ENCODE measurements around the gene GPX3. TPM values are rescaled to one million over a fixed set of nuclear protein-coding genes. Genes with fewer than 3 reads are reported as not detected.

The GPX3 gene
- total RNA-seq, 1 donor from 2014 or later, result 0.18 TPM

DNA sequence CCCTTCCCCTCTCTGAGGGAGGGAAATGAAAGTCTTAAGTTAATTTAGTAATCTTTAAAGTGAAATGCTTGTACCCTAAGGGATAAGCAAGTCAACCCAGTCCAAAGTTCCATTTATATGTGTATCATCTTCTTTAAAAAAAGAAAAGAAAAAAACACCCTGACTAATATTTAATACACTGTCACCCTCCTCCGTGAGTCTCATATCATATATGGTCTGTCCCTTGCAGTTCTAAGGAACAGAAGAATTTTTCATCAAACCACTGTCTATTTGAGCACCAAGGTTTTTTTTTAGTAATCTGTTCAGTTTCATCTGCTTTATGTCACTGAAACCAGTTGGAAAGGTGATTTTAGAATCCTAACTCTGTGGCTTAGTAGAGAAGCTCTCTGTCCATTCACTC, 45.2 kb downstream of the GPX3 start:
- Mint-ChIP-seq H3K4me3 (peak overlapping the region; percentile 48), H3K27ac (peak overlapping the region; percentile 67), H3K9me3 (no peaks in the 10 kb centered on the region), H3K36me3 (ENCODE audit: low read depth) (peaks cover 95% of the 10 kb centered on the region), H3K27me3 (no peaks in the 10 kb centered on the region), H3K4me1 (peaks cover 99% of the 10 kb centered on the region)
- TF ChIP-seq, protein P1, sequence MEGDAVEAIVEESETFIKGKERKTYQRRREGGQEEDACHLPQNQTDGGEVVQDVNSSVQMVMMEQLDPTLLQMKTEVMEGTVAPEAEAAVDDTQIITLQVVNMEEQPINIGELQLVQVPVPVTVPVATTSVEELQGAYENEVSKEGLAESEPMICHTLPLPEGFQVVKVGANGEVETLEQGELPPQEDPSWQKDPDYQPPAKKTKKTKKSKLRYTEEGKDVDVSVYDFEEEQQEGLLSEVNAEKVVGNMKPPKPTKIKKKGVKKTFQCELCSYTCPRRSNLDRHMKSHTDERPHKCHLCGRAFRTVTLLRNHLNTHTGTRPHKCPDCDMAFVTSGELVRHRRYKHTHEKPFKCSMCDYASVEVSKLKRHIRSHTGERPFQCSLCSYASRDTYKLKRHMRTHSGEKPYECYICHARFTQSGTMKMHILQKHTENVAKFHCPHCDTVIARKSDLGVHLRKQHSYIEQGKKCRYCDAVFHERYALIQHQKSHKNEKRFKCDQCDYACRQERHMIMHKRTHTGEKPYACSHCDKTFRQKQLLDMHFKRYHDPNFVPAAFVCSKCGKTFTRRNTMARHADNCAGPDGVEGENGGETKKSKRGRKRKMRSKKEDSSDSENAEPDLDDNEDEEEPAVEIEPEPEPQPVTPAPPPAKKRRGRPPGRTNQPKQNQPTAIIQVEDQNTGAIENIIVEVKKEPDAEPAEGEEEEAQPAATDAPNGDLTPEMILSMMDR (IDR thresholded peaks at IDR 0.05), result no peak
- intact Hi-C loops (cut with micrococcal nuclease), result no loop called here
- ATAC-seq (ENCODE audit: low read depth) (no peak), DNase-seq (no peak)
- CTCF ChIA-PET, result interaction anchor here (0.8 to 2.8 kb wide), 5 partner anchors 14 to 146 kb away, joined by 3 to 14 read pairs (median 3); no protein-coding TSS in a partner anchor
- POLR2A ChIA-PET, result interaction anchor here (1.0 to 11.3 kb wide), 5 partner anchors 9 to 50 kb away, joined by 3 to 242 read pairs (median 4); partner anchors contain the start of gene TNIP1

DNA sequence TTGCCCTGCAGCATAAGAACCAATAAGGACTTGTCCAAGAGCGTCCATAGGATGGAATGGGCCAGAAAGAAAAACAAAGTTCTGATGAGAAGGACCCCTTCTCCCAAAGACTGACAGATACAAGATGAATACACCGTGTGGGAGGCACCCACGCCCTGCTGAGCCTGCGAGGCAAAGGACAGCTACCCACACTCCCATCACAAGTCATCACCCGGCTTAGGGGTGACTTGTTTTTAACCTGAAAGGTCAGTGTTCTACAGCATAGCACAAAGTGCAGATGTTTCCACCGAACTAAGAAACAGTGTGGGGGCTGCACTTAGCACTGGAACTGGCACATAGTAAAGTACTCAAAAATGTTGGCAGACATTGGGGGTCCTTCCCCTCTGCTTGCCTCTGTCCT, 46.5 kb downstream of the GPX3 start:
- peaks cover 94% of the 10 kb centered on the region for H3K36me3 Mint-ChIP-seq (ENCODE audit: low read depth)
- ChIA-PET POLR2A (interaction anchor here (0.8 to 11.3 kb wide), 4 partner anchors 9 to 23 kb away, joined by 3 to 242 read pairs (median 5); partner anchors contain the start of gene TNIP1), CTCF (interaction anchor here (2.8 kb wide), 1 partner anchor 49 kb away, joined by 14 read pairs; no protein-coding TSS in a partner anchor)
- peaks cover 99% of the 10 kb centered on the region for H3K4me1 Mint-ChIP-seq
- TF ChIP-seq, protein P1 (IDR thresholded peaks at IDR 0.05), result no peak
- peak overlapping the region; percentile 72 for H3K4me3 Mint-ChIP-seq
- no peak overlapping the region for H3K27ac Mint-ChIP-seq
- H3K9me3 Mint-ChIP-seq, result no peaks in the 10 kb centered on the region
- DNase-seq (no peak), ATAC-seq (ENCODE audit: low read depth) (no peak)
- no peaks in the 10 kb centered on the region for H3K27me3 Mint-ChIP-seq
- intact Hi-C loops (cut with micrococcal nuclease), result no loop called here

DNA sequence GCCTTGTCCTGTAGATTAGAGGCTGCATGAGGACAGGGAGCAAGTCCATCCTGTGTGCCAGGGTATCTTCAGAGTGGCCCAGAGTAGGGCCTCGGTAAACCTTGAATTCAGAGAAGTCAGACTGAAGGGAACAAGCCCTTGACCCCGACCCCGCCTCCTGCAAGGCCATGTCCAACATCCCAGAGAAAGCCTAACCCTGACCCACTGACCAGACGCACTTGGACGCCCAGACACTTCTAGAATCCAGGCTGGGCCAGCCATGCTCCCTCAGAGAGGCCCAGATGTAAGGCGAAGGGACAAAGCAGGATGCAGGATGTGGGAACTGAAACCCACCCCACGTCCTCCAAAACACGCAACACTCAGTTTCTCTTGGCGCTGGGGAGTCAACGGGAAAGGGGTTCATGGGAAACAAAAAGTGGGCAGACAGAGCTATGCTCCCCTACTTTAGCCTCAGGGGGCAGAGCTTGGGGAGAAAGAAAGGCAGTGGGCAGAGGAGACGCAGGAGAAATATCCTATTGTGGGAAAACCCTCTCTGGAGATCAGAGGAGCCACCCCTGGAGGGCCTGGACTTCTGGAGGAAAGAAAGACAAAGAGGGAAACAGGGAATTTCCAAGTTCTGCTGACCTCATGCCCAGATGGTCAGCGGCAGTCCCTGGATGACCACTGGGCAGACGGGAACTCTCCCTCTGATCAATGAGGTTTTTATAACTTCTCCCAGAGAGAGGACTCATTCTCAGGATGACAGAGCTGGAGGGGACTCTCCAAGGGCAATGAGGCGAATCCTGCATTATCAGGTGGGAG, 47.4 kb downstream of the GPX3 start:
- ATAC-seq (ENCODE audit: low read depth) (no peak), DNase-seq (no peak)
- H3K4me3 Mint-ChIP-seq, result peak overlapping the region; percentile 72
- POLR2A ChIA-PET, result interaction anchor here (0.8 to 11.3 kb wide), 14 partner anchors 8 to 185 kb away, joined by 3 to 242 read pairs (median 6); partner anchors contain the start of genes ANXA6, GM2A and TNIP1
- H3K4me1 Mint-ChIP-seq, result peaks cover 99% of the 10 kb centered on the region
- CTCF ChIA-PET, result interaction anchor here (0.7 to 2.8 kb wide), 7 partner anchors 9 to 48 kb away, joined by 3 to 14 read pairs (median 3); no protein-coding TSS in a partner anchor
- H3K27me3 Mint-ChIP-seq, result no peaks in the 10 kb centered on the region
- intact Hi-C loops (cut with micrococcal nuclease), result loop anchor here (1.0 kb wide), 1 partner anchor 8 kb away; no protein-coding TSS in a partner anchor
- H3K27ac Mint-ChIP-seq, result peak overlapping the region; percentile 91
- H3K9me3 Mint-ChIP-seq, result no peaks in the 10 kb centered on the region
- TF ChIP-seq, protein P1 (IDR thresholded peaks at IDR 0.05), result no peak
- peaks cover 94% of the 10 kb centered on the region for H3K36me3 Mint-ChIP-seq (ENCODE audit: low read depth)

DNA sequence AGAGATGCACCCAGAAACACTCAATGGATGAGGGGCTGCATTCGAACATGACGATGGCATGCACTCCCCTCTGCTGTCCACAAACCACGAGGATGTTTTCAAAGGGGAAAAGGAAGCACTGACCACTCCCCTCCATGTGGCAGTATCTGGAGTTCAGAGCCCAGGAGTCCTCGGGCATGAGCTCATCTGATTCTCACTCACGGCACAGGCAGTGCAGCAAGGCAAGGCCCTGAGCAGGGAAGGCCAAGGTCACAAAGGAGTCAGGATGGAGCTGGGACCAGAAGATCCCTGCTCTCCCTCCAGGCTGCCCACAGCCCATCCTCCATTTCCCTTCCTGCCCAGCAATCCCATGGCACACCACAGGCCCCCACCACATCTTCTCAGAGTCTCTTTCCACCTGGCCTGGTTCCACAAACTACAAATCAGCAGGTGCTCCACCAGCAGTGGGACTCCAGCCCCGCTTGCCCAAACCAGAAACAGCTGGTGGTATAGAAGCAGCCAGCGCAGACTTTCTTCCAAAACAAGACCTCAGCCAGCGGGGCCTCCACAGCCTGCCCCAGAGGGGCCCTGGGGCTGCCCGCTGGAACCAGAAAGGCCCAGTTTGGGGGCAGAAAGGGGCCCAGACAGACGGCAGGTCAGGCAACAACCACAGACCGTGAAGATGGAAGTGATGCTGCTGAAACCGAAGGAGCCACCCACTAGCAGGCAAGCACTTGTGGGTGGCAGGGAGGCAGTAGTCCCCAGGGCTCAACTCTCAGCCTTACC, 48.2 kb downstream of the GPX3 start:
- DNase-seq (peak; percentile 62), ATAC-seq (ENCODE audit: low read depth) (peak; percentile 86)
- H3K27me3 Mint-ChIP-seq, result no peaks in the 10 kb centered on the region
- TF ChIP-seq, protein P1 (IDR thresholded peaks at IDR 0.05), result no peak
- H3K36me3 Mint-ChIP-seq (ENCODE audit: low read depth), result peaks cover 93% of the 10 kb centered on the region
- ChIA-PET POLR2A (interaction anchor here (0.6 to 11.3 kb wide), 18 partner anchors 9 to 656 kb away, joined by 3 to 242 read pairs (median 4); partner anchors contain the start of genes ANXA6, CD74, GM2A and TNIP1), CTCF (interaction anchor here (0.7 to 2.7 kb wide), 7 partner anchors 9 to 47 kb away, joined by 3 to 14 read pairs (median 3); no protein-coding TSS in a partner anchor)
- peak overlapping the region; percentile 91 for H3K27ac Mint-ChIP-seq
- intact Hi-C loops (cut with micrococcal nuclease), result loop anchor here (1.0 kb wide), 2 partner anchors 8 to 10 kb away; no protein-coding TSS in a partner anchor
- H3K9me3 Mint-ChIP-seq, result no peaks in the 10 kb centered on the region
- peak overlapping the region; percentile 72 for H3K4me3 Mint-ChIP-seq
- H3K4me1 Mint-ChIP-seq, result peaks cover 99% of the 10 kb centered on the region
